ENCODE data around the gene FALEC. TPM values are rescaled to one million over a fixed set of nuclear protein-coding genes. Genes with fewer than 3 reads are reported as not detected.

Gene FALEC
- total and polyA plus RNA-seq, 3 experiments from 2014 or later = not detected

DNA sequence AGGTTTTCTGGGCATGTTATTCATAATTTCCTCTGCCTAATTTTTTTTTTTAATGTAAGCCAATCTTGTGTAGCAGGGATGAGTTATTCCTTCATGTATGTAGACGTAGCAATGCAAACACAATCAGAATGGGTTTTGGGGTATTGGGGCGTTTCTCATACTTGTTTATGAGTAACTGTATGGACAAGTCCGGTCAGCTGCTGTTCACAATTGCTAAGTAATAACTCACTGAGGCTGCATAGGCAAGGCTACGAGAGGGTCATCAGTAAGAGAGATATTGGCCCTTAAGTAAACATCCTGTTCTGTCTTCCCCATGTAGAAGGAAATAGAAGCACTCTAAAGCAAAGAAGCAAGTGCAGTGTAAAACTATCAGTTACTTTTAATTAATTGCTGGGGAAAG lies 37.8 kb upstream of the FALEC start:
- H3K27ac Mint-ChIP-seq = peak overlapping the region in 4 of 8 donors; percentile 20 to 76 (median 62)
- peaks cover 0 to 15% (median 0%) of the 10 kb centered on the region in 3 donors for H3K36me3 Mint-ChIP-seq
- Histone ChIP-seq H3K27ac (ENCODE audit: low read depth, low read length) (no peak overlapping the region), H3K27me3 (ENCODE audit: insufficient read depth, low read length, poor library complexity, severe bottlenecking) (no peaks in the 10 kb centered on the region), H3K4me1 (ENCODE audit: insufficient read depth, low read length) (no peaks in the 10 kb centered on the region), H3K9me3 (ENCODE audit: low read length) (no peaks in the 10 kb centered on the region), H3K4me3 (ENCODE audit: low read length) (no peak overlapping the region), H3K36me3 (ENCODE audit: insufficient read depth, low read length) (peaks cover 1% of the 10 kb centered on the region)
- ChIA-PET POLR2A (no interaction called here), CTCF (no interaction called here)
- H3K4me1 Mint-ChIP-seq = peaks cover 0 to 7% (median 0%) of the 10 kb centered on the region in 3 donors
- no peak for DNase-seq
- H3K4me3 Mint-ChIP-seq = no peak overlapping the region
- no peaks in the 10 kb centered on the region for H3K27me3 Mint-ChIP-seq
- H3K9me3 Mint-ChIP-seq = no peaks in the 10 kb centered on the region

DNA sequence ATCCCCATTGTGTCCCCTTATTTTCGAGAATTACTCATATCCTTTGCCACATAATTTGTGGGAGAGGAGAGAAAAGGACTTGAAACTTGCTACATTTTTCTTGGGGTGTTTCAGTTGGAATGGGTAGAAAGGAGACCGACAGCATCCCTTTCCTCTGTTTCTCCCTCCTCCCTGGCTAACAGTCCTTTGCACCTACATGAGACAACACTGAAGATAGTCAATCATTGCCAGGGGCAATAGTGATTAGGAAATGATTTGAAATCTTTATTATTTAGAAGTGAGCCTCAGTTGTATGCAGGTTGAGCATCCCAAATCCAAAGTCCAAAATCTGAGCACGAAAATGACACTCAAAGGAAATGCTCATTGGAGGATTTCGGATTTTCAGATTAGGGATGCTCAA lies 36.2 kb upstream of the FALEC start:
- POLR2A ChIA-PET = no interaction called here
- H3K4me3 Mint-ChIP-seq = no peak overlapping the region
- no peak for DNase-seq
- CTCF ChIA-PET = no interaction called here
- H3K27ac ChIP-seq (ENCODE audit: low read depth, low read length) = no peak overlapping the region
- no peaks in the 10 kb centered on the region for H3K9me3 Mint-ChIP-seq
- no peaks in the 10 kb centered on the region for H3K9me3 ChIP-seq (ENCODE audit: low read length)
- no peak overlapping the region for H3K4me3 ChIP-seq (ENCODE audit: low read length)
- peaks cover 0 to 7% (median 0%) of the 10 kb centered on the region in 3 donors for H3K4me1 Mint-ChIP-seq
- peaks cover 0 to under 1% (median 0%) of the 10 kb centered on the region in 3 donors for H3K36me3 Mint-ChIP-seq
- no peaks in the 10 kb centered on the region for H3K27me3 ChIP-seq (ENCODE audit: insufficient read depth, low read length, poor library complexity, severe bottlenecking)
- no peaks in the 10 kb centered on the region for H3K27me3 Mint-ChIP-seq
- H3K36me3 ChIP-seq (ENCODE audit: insufficient read depth, low read length) = no peaks in the 10 kb centered on the region
- peak overlapping the region in 1 of 8 donors; percentile 51 for H3K27ac Mint-ChIP-seq
- no peaks in the 10 kb centered on the region for H3K4me1 ChIP-seq (ENCODE audit: insufficient read depth, low read length)

DNA sequence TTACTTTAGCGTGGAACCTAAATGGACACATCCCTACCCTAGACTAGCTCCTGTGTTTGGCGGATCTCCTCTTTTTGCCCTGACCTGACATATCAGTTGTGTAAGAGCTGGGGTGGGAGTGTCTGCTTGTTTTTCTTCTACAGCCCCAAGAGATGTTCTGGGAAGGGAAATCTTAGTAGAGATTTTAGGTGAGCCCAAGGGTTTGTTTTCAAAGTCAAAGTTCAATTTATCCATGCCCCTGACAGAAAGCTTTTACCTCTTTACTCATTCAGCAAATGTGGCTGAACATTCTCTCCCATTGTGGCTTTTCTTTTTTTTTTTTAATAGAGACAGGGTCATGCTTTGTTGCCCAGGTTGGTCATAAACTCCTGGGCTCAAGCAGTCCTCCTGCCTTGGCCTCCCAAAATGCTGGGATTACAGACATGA lies 35.6 kb upstream of the FALEC start:
- CTCF ChIA-PET = no interaction called here
- H3K27ac ChIP-seq (ENCODE audit: low read depth, low read length) = no peak overlapping the region

DNA sequence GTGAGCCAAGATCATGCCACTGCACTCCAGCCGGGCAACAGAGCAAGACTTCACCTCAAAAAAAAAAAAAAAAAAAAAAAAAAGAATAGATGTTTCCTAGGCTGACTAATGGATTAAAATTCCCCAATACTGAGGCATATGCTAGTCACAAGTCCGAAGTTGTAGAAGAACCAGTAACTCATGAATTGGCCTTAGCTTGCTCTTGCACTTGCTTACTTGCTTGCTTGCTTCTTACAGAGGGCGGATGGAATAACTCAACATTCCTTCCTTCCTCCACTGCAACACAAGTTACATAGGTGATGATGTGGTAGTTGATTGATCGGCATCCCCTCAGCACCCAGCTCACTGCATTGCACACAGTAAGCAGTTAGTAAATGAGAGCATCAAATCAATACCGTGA lies 31.1 kb upstream of the FALEC start:
- peak overlapping the region in 2 of 8 donors; percentile 24 to 25 for H3K27ac Mint-ChIP-seq
- CTCF ChIA-PET = no interaction called here

More for the DNA sequence above, 35.6 kb upstream of the FALEC start:
- Histone ChIP-seq H3K4me3 (ENCODE audit: low read length) (no peak overlapping the region), H3K4me1 (ENCODE audit: insufficient read depth, low read length) (no peaks in the 10 kb centered on the region), H3K9me3 (ENCODE audit: low read length) (no peaks in the 10 kb centered on the region), H3K36me3 (ENCODE audit: insufficient read depth, low read length) (no peaks in the 10 kb centered on the region), H3K27me3 (ENCODE audit: insufficient read depth, low read length, poor library complexity, severe bottlenecking) (no peaks in the 10 kb centered on the region)
- Mint-ChIP-seq H3K27ac (peak overlapping the region in 1 of 8 donors; percentile 14), H3K36me3 (no peaks in the 10 kb centered on the region), H3K9me3 (no peaks in the 10 kb centered on the region), H3K4me1 (peaks cover 0 to 7% (median 0%) of the 10 kb centered on the region in 3 donors), H3K4me3 (no peak overlapping the region), H3K27me3 (no peaks in the 10 kb centered on the region)
- no peak for DNase-seq
- POLR2A ChIA-PET = no interaction called here

DNA sequence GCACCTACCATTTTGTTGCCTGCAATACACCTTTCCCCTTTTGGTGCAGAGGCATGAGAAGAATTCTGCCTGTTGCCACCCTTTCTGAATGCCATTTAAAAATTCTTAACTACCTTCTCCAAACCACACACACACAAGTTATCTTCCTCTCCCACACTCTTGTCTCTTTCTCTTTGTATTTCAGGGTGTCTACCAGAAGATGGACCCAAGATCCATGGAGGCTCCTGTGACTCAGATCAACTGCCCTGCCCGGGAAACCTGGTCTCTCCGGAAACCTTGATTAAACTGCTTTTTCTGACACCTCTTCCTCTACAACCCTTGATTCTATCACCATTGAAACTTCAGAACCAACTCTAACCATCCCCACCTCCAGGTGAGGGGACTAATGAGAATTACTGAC lies 30.7 kb upstream of the FALEC start:
- H3K4me1 Mint-ChIP-seq = peaks cover 20 to 24% (median 21%) of the 10 kb centered on the region in 3 donors
- Histone ChIP-seq H3K27me3 (ENCODE audit: insufficient read depth, low read length, poor library complexity, severe bottlenecking) (no peaks in the 10 kb centered on the region), H3K9me3 (ENCODE audit: low read length) (no peaks in the 10 kb centered on the region), H3K27ac (ENCODE audit: low read depth, low read length) (no peak overlapping the region), H3K4me1 (ENCODE audit: insufficient read depth, low read length) (peaks cover 9% of the 10 kb centered on the region), H3K36me3 (ENCODE audit: insufficient read depth, low read length) (no peaks in the 10 kb centered on the region), H3K4me3 (ENCODE audit: low read length) (no peak overlapping the region)
- no peaks in the 10 kb centered on the region for H3K9me3 Mint-ChIP-seq
- peaks cover 0 to 21% (median 3%) of the 10 kb centered on the region in 3 donors for H3K36me3 Mint-ChIP-seq
- ChIA-PET POLR2A (no interaction called here), CTCF (no interaction called here)
- H3K4me3 Mint-ChIP-seq = peak overlapping the region in 3 of 7 donors; percentile 49 to 67 (median 66)
- no peak for DNase-seq
- H3K27ac Mint-ChIP-seq = peak overlapping the region in 6 of 8 donors; percentile 21 to 78 (median 34)
- H3K27me3 Mint-ChIP-seq = peaks cover 0 to 2% of the 10 kb centered on the region in 2 donors

More for the DNA sequence above, 31.1 kb upstream of the FALEC start:
- no peaks in the 10 kb centered on the region for H3K27me3 ChIP-seq (ENCODE audit: insufficient read depth, low read length, poor library complexity, severe bottlenecking)
- Mint-ChIP-seq H3K4me1 (peaks cover 21 to 24% (median 22%) of the 10 kb centered on the region in 3 donors), H3K27me3 (peaks cover 0 to 2% of the 10 kb centered on the region in 2 donors), H3K4me3 (peak overlapping the region in 1 of 7 donors; percentile 11), H3K9me3 (no peaks in the 10 kb centered on the region), H3K36me3 (peaks cover 0 to 21% (median 2%) of the 10 kb centered on the region in 3 donors)
- POLR2A ChIA-PET = no interaction called here
- H3K4me3 ChIP-seq (ENCODE audit: low read length) = no peak overlapping the region
- no peak overlapping the region for H3K27ac ChIP-seq (ENCODE audit: low read depth, low read length)
- H3K4me1 ChIP-seq (ENCODE audit: insufficient read depth, low read length) = peaks cover 9% of the 10 kb centered on the region
- no peak for DNase-seq
- no peaks in the 10 kb centered on the region for H3K9me3 ChIP-seq (ENCODE audit: low read length)
- no peaks in the 10 kb centered on the region for H3K36me3 ChIP-seq (ENCODE audit: insufficient read depth, low read length)

DNA sequence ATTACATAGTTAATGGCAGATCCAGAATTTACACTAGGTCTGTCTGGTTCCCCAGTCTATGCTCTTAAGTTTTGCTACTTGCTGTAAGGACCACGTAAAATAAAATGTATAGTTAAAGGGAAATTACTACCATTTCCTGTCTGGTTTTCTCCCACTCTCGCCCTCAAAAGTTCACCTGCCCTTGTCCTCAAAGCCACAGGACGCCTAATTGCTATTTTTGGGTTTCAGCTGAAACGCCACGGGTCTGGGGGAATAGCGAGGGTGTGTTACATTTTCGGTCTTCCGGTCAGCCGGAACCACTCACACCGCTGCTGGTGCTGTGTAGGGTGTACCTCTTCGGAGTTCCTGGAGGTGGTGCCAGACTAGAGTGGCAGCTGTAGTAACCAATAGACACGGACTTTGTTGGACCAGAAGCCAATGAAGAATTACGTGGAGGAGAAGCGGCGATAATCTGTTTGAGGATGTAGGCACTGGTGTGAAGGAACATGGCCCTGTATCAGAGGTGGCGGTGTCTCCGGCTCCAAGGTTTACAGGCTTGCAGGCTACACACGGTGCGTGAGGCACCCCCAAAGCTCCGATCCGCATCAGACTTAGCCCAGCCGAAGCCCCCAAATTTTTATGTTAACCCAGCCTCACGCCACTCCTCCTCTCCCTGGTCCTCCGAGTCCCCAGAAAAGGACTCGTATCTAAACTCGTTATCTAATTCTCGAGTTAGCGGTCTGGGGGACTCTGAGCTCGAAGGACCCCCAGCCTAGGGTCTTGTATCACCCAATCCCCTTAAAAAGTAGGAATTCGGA lies 28.4 kb upstream of the FALEC start, which contains the start of gene TARS2:
Gene TARS2 (plus strand): TSS at position 454 of the 797 bp plus-strand sequence. CDS start 32 bp downstream, at position 486.
- Mint-ChIP-seq H3K27ac (peak within 1 kb of the TSS; percentile 68 to 99 (median 98)), H3K4me1 (peaks cover 20 to 24% (median 21%) of the 10 kb centered on the region in 3 donors), H3K9me3 (no peaks in the 10 kb centered on the region), H3K4me3 (peak within 1 kb of the TSS; percentile 88 to 100 (median 98)), H3K27me3 (peaks cover 0 to 2% of the 10 kb centered on the region in 2 donors), H3K36me3 (peaks cover 9 to 41% (median 13%) of the 10 kb centered on the region in 3 donors)
- DNase-seq = peak; percentile 83 to 96 (median 94)
- Histone ChIP-seq H3K4me3 (ENCODE audit: low read length) (peak within 1 kb of the TSS; percentile 99), H3K9me3 (ENCODE audit: low read length) (no peaks in the 10 kb centered on the region), H3K4me1 (ENCODE audit: insufficient read depth, low read length) (peaks cover 9% of the 10 kb centered on the region), H3K27me3 (ENCODE audit: insufficient read depth, low read length, poor library complexity, severe bottlenecking) (no peaks in the 10 kb centered on the region), H3K27ac (ENCODE audit: low read depth, low read length) (peak within 1 kb of the TSS; percentile 82), H3K36me3 (ENCODE audit: insufficient read depth, low read length) (peaks cover 8% of the 10 kb centered on the region)
- ChIA-PET POLR2A (interaction anchor here (0.6 to 1.4 kb wide), 4 partner anchors 11 to 123 kb away, joined by 3 to 5 read pairs (median 4); partner anchors contain the start of genes FALEC and RPRD2), CTCF (interaction anchor here (1.3 kb wide), 2 partner anchors 22 to 74 kb away, joined by 3 read pairs; no protein-coding TSS in a partner anchor)

DNA sequence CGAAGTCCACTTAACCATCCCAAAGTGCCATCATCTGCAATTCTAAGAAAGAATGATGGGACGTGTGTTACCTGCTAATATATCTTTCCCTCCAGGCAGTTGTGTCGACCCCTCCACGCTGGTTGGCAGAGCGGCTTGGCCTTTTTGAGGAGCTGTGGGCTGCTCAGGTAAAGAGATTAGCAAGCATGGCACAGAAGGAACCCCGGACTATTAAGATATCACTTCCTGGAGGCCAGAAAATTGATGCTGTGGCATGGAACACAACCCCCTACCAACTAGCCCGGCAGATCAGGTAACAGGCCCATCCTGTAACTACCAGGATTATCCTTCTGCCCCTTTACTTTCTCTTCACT lies 27.8 kb upstream of the FALEC start:
- Histone ChIP-seq H3K27ac (ENCODE audit: low read depth, low read length) (peak overlapping the region; percentile 82), H3K27me3 (ENCODE audit: insufficient read depth, low read length, poor library complexity, severe bottlenecking) (no peaks in the 10 kb centered on the region), H3K4me3 (ENCODE audit: low read length) (peak overlapping the region; percentile 99), H3K36me3 (ENCODE audit: insufficient read depth, low read length) (peaks cover 8% of the 10 kb centered on the region), H3K9me3 (ENCODE audit: low read length) (no peaks in the 10 kb centered on the region), H3K4me1 (ENCODE audit: insufficient read depth, low read length) (peaks cover 9% of the 10 kb centered on the region)
- no peak for DNase-seq
- peaks cover 20 to 24% (median 21%) of the 10 kb centered on the region in 3 donors for H3K4me1 Mint-ChIP-seq
- H3K9me3 Mint-ChIP-seq = no peaks in the 10 kb centered on the region
- CTCF ChIA-PET = interaction anchor here (1.3 kb wide), 2 partner anchors 22 to 73 kb away, joined by 3 read pairs; no protein-coding TSS in a partner anchor
- H3K36me3 Mint-ChIP-seq = peaks cover 9 to 45% (median 13%) of the 10 kb centered on the region in 3 donors
- POLR2A ChIA-PET = interaction anchor here (1.2 to 1.4 kb wide), 3 partner anchors 10 to 124 kb away, joined by 3 to 5 read pairs (median 5); partner anchors contain the start of genes FALEC and RPRD2
- H3K27me3 Mint-ChIP-seq = peaks cover 0 to 2% of the 10 kb centered on the region in 2 donors
- peak overlapping the region; percentile 88 to 100 (median 98) for H3K4me3 Mint-ChIP-seq
- peak overlapping the region; percentile 68 to 99 (median 98) for H3K27ac Mint-ChIP-seq

DNA sequence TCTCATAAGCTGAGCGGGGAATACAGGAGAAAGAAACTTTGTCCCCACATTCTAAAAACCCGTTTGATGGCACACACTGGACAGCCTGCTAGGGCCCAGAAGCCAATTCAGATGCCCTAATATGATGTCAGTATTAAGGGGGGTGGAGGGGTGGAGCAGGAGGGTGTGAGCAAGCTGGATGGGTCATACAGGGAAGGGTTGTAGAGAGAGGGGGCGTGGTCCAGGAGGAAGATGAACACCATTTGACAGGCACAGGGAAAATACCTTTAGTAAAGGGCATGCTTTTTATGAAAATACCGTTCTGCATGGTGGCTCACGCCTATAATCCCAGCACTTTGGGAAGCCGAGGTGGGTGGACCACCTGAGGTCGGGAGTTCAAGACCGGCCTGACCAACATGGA lies 22.4 kb upstream of the FALEC start:
- Histone ChIP-seq H3K27ac (ENCODE audit: low read depth, low read length) (no peak overlapping the region), H3K4me3 (ENCODE audit: low read length) (no peak overlapping the region), H3K27me3 (ENCODE audit: insufficient read depth, low read length, poor library complexity, severe bottlenecking) (no peaks in the 10 kb centered on the region), H3K9me3 (ENCODE audit: low read length) (no peaks in the 10 kb centered on the region), H3K36me3 (ENCODE audit: insufficient read depth, low read length) (peaks cover 15% of the 10 kb centered on the region), H3K4me1 (ENCODE audit: insufficient read depth, low read length) (peaks cover 2% of the 10 kb centered on the region)
- H3K4me1 Mint-ChIP-seq = peaks cover 7 to 11% (median 7%) of the 10 kb centered on the region in 3 donors
- H3K36me3 Mint-ChIP-seq = peaks cover 15 to 64% (median 20%) of the 10 kb centered on the region in 3 donors
- CTCF ChIA-PET = interaction anchor here (1.0 kb wide), 1 partner anchor 40 kb away, joined by 3 read pairs; no protein-coding TSS in a partner anchor
- H3K27me3 Mint-ChIP-seq = no peaks in the 10 kb centered on the region
- no peak overlapping the region for H3K4me3 Mint-ChIP-seq
- DNase-seq = no peak
- H3K9me3 Mint-ChIP-seq = no peaks in the 10 kb centered on the region
- H3K27ac Mint-ChIP-seq = no peak overlapping the region
- POLR2A ChIA-PET = no interaction called here
